ENCODE results near the gene NHERF2.

NHERF2 gene

GRCh38 chr16:2084895-2085625 is 58.4 kb downstream of the NHERF2 start:
- no peak for DNase-seq

DNA sequence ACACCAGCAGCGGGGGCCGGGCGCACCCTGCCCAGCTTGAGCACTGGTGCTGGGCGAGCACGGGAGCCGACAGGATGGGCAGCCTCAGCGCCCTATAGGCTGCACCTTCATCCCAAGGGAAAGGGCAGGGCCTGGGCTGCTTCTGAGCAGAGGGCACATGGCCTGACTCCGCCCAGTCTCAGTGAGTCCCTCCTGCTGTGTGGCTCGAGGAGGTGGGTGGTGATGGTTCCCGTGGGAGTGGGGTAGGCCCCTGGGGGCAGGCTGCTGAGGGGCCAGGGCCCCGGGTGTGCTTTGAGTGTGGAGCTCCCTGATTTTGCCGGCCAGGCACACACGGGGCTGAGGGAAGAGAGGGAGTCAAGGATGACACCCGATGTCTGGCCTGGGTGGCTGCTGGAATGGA is 59.0 kb downstream of the NHERF2 start:
- DNase-seq = no peak

- no peak for DNase-seq
Observed at GRCh38 chr16:2086106-2086742, 59.5 kb downstream of the NHERF2 start.

DNA sequence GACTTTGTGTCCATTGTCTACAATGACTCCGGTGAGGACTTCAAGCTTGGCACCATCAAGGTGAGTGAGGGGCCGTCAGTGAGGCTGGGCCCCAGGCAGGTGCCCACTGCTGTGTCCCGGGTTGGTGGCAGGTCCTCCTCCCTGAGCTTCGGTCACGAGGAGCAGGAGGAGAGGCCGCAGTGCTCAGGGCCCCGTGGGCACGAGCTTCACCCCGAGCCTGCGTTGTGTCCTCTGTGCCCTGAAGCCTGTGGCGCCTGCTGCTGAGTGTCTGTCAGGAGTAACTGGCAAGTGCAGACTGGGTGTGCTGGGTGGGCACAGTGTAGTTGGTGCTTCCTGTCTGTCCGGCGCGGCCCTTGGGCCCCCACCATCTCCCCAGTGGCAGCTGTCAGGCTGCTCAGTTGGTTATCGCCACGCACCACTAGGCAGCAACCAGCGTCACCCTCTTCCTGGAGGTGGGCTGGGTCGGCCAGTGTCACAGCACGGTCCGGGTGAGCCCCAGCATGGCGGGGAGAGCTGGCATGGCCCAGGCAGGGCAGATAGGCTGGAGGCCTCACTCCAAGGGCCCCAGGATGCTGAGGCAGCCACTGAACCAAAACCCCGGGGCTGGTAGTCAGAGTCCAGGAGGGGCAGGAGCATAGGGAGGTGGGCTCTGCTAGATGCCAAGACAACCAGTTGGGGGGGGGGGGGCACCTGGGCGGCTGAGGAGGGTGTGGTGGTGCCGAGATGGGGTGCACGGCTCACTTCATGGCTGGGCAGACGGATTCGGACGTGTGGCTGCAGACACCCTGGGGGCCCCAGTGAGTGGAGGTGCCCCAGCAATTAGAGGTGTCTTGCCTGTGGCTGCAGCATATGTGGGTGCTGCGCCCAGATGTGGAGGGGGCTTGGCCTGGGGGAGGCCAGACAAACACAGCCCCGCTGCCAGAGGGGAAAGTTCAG is 60.4 kb downstream of the NHERF2 start:
- no peak for DNase-seq

DNA sequence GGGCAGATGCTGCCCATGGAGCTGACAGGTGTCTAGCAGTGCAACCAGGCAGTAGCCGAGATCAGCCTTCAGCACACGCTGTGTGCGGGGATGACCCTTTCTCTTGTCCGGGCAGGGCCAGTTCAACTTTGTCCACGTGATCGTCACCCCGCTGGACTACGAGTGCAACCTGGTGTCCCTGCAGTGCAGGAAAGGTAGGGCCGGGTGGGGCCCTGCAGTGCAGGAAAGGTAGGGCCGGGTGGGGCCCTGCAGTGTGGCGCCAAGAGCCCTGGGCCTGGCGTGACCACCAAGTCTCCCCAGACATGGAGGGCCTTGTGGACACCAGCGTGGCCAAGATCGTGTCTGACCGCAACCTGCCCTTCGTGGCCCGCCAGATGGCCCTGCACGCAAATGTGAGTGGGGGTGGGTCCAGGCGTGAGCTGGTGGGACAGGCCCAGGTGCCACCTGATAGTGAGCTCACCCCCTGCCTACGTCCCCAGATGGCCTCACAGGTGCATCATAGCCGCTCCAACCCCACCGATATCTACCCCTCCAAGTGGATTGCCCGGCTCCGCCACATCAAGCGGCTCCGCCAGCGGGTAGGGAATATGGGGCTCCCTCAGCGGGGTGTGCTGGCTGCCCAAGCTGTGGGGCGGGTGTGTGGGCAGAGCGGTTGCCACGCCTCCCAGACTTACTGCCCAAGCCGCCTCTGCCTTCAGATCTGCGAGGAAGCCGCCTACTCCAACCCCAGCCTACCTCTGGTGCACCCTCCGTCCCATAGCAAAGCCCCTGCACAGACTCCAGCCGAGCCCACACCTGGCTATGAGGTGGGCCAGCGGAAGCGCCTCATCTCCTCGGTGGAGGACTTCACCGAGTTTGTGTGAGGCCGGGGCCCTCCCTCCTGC is 61.3 kb downstream of the NHERF2 start:
- DNase-seq = no peak
